ENCODE measurements around the gene ZMAT5.

ZMAT5 gene

GRCh38 chr22:29701155-29701999, 65.4 kb downstream of the ZMAT5 start:
- TF ChIP-seq FOXP2 (optimal IDR thresholded peaks at IDR 0.05; ENCODE audit: control extremely low read depth, extremely low read length, insufficient read depth) (no peak), POLR2AphosphoS5 (IDR thresholded peaks at IDR 0.05; ENCODE audit: borderline replicate concordance, low read depth, low read length) (no peak), EZH2 (IDR thresholded peaks at IDR 0.05) (no peak)
- no peak for DNase-seq (ENCODE audit: low read depth, low spot score)
- Histone ChIP-seq H3K4me3 (no peak overlapping the region), H3K27ac (no peak overlapping the region), H3K9me3 (ENCODE audit: low read depth, low read length) (no peaks in the 10 kb centered on the region), H3K36me3 (ENCODE audit: insufficient read depth, low read length) (no peaks in the 10 kb centered on the region), H3K9ac (ENCODE audit: insufficient read length) (no peak overlapping the region)

- TF ChIP-seq POLR2AphosphoS5 (IDR thresholded peaks at IDR 0.05; ENCODE audit: borderline replicate concordance, low read depth, low read length) (no peak), EZH2 (IDR thresholded peaks at IDR 0.05) (no peak), FOXP2 (optimal IDR thresholded peaks at IDR 0.05; ENCODE audit: control extremely low read depth, extremely low read length, insufficient read depth) (no peak)
- H3K9ac ChIP-seq (ENCODE audit: insufficient read length) = no peak overlapping the region
- no peak for DNase-seq (ENCODE audit: low read depth, low spot score)
- no peaks in the 10 kb centered on the region for H3K9me3 ChIP-seq (ENCODE audit: low read depth, low read length)
- no peak overlapping the region for H3K4me3 ChIP-seq
- no peak overlapping the region for H3K27ac ChIP-seq
- H3K36me3 ChIP-seq (ENCODE audit: insufficient read depth, low read length) = no peaks in the 10 kb centered on the region
Measured at GRCh38 chr22:29700900-29701154, 66.0 kb downstream of the ZMAT5 start.

GRCh38 chr22:29700206-29700899, 66.5 kb downstream of the ZMAT5 start:
- Histone ChIP-seq H3K9me3 (ENCODE audit: low read depth, low read length) (no peaks in the 10 kb centered on the region), H3K4me3 (no peak overlapping the region), H3K27ac (no peak overlapping the region), H3K36me3 (ENCODE audit: insufficient read depth, low read length) (no peaks in the 10 kb centered on the region), H3K9ac (ENCODE audit: insufficient read length) (no peak overlapping the region)
- TF ChIP-seq EZH2 (IDR thresholded peaks at IDR 0.05) = no peak
- DNase-seq (ENCODE audit: low read depth, low spot score) = no peak

GRCh38 chr22:29697853-29698598, 68.8 kb downstream of the ZMAT5 start:
- no peak overlapping the region for H3K4me3 ChIP-seq
- no peaks in the 10 kb centered on the region for H3K36me3 ChIP-seq (ENCODE audit: insufficient read depth, low read length)
- H3K9ac ChIP-seq (ENCODE audit: insufficient read length) = no peak overlapping the region
- H3K27ac ChIP-seq = no peak overlapping the region
- no peak for DNase-seq (ENCODE audit: low read depth, low spot score)
- no peak for TF ChIP-seq POLR2AphosphoS5 (IDR thresholded peaks at IDR 0.05; ENCODE audit: borderline replicate concordance, low read depth, low read length)
- H3K9me3 ChIP-seq (ENCODE audit: low read depth, low read length) = no peaks in the 10 kb centered on the region

GRCh38 chr22:29695129-29695926, 71.5 kb downstream of the ZMAT5 start:
- Histone ChIP-seq H3K9ac (ENCODE audit: insufficient read length) (no peak overlapping the region), H3K4me3 (no peak overlapping the region), H3K9me3 (ENCODE audit: low read depth, low read length) (no peaks in the 10 kb centered on the region), H3K27ac (no peak overlapping the region), H3K36me3 (ENCODE audit: insufficient read depth, low read length) (no peaks in the 10 kb centered on the region)
- TF ChIP-seq FOXP2 (optimal IDR thresholded peaks at IDR 0.05; ENCODE audit: control extremely low read depth, extremely low read length, insufficient read depth) = no peak
- no peak for TF ChIP-seq POLR2AphosphoS5 (IDR thresholded peaks at IDR 0.05; ENCODE audit: borderline replicate concordance, low read depth, low read length)
- TF ChIP-seq EZH2 (IDR thresholded peaks at IDR 0.05) = no peak
- no peak for DNase-seq (ENCODE audit: low read depth, low spot score)

GRCh38 chr22:29693671-29694070, 73.1 kb downstream of the ZMAT5 start:
- no peak overlapping the region for H3K27ac ChIP-seq
- H3K9ac ChIP-seq (ENCODE audit: insufficient read length) = no peak overlapping the region
- no peak for TF ChIP-seq FOXP2 (optimal IDR thresholded peaks at IDR 0.05; ENCODE audit: control extremely low read depth, extremely low read length, insufficient read depth)
- H3K4me3 ChIP-seq = no peak overlapping the region
- H3K36me3 ChIP-seq (ENCODE audit: insufficient read depth, low read length) = no peaks in the 10 kb centered on the region
- H3K9me3 ChIP-seq (ENCODE audit: low read depth, low read length) = no peaks in the 10 kb centered on the region
- DNase-seq (ENCODE audit: low read depth, low spot score) = no peak

- no peak overlapping the region for H3K4me3 ChIP-seq
- no peak overlapping the region for H3K9ac ChIP-seq (ENCODE audit: insufficient read length)
- no peak overlapping the region for H3K27ac ChIP-seq
- no peaks in the 10 kb centered on the region for H3K9me3 ChIP-seq (ENCODE audit: low read depth, low read length)
- no peak for DNase-seq (ENCODE audit: low read depth, low spot score)
- H3K36me3 ChIP-seq (ENCODE audit: insufficient read depth, low read length) = no peaks in the 10 kb centered on the region
- TF ChIP-seq FOXP2 (optimal IDR thresholded peaks at IDR 0.05; ENCODE audit: control extremely low read depth, extremely low read length, insufficient read depth) (no peak), EZH2 (IDR thresholded peaks at IDR 0.05) (no peak), POLR2AphosphoS5 (IDR thresholded peaks at IDR 0.05; ENCODE audit: borderline replicate concordance, low read depth, low read length) (no peak)
Measured at GRCh38 chr22:29693161-29693560, 73.6 kb downstream of the ZMAT5 start.

- no peak for TF ChIP-seq FOXP2 (optimal IDR thresholded peaks at IDR 0.05; ENCODE audit: control extremely low read depth, extremely low read length, insufficient read depth)
- no peak for TF ChIP-seq POLR2AphosphoS5 (IDR thresholded peaks at IDR 0.05; ENCODE audit: borderline replicate concordance, low read depth, low read length)
- no peak for TF ChIP-seq EZH2 (IDR thresholded peaks at IDR 0.05)
- H3K36me3 ChIP-seq (ENCODE audit: insufficient read depth, low read length) = no peaks in the 10 kb centered on the region
- no peak overlapping the region for H3K4me3 ChIP-seq
- H3K9me3 ChIP-seq (ENCODE audit: low read depth, low read length) = no peaks in the 10 kb centered on the region
- H3K9ac ChIP-seq (ENCODE audit: insufficient read length) = no peak overlapping the region
- no peak for DNase-seq (ENCODE audit: low read depth, low spot score)
- no peak overlapping the region for H3K27ac ChIP-seq
Measured at GRCh38 chr22:29692327-29692640, 74.5 kb downstream of the ZMAT5 start.
